HG03108 (cell line): ENCODE results near the gene SELENOK.

Source experiments
- ATAC-seq: cut with Tn5 transposase; IDR thresholded peaks from one replicate; pipeline ENCODE4 v1.9.1; 2021; ENCODE audit warnings: moderate library complexity; ENCODE audit not compliant: unreplicated experiment

Gene SELENOK

GRCh38 chr3:53843195-53844177 lies 48.2 kb downstream of the SELENOK start:
- peak; percentile 67 for ATAC-seq

- ATAC-seq = no peak
These were observed 49.0 kb downstream of the SELENOK start for GRCh38 chr3:53842436-53843194.

GRCh38 chr3:53841296-53841695 lies 50.4 kb downstream of the SELENOK start:
- no peak for ATAC-seq

DNA sequence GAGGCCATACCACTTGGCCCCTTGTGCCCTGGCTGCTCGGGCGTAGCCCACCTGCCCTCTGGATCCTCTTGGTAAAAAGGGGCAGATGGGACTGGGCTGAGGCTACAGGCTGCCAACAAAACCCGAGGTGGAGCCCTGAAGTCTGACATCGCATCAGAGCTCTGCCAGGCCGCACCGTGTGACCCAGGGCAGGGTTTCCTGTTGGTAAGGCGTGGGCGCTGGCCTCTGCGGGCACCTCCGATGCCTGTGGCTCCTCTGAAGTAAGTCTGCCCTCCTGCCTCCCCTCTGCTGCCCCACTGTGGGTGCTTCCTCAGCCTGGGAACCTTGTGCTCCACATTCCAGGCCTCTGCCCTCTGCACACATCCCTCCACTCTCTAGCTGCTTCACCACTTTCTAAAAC lies 54.3 kb downstream of the SELENOK start:
- no peak for ATAC-seq

GRCh38 chr3:53836084-53836872 lies 55.4 kb downstream of the SELENOK start:
- no peak for ATAC-seq

DNA sequence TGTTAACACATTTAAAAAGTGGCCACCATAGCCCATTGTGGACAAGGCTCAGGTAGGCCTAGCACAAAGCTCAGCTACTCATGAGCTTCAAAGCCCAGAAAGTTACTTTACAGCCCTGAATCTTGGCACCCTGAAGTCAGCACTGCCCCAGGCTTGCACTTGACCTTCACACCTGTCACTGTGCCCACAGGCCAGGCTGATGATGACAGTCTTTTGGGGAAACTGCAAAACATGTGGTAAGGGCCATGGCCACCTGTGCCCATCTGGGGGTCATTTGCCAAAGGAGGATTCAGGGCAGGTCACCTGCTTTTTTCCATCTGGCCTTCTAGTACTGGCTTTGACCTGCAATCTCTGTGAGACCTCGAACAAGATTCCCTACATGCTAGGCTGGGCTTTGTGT lies 56.4 kb downstream of the SELENOK start:
- no peak for ATAC-seq

GRCh38 chr3:53834429-53835095 lies 57.1 kb downstream of the SELENOK start:
- no peak for ATAC-seq
